Measurements from ENCODE around the gene SYCP2L.

- TF ChIP-seq, protein P1, sequence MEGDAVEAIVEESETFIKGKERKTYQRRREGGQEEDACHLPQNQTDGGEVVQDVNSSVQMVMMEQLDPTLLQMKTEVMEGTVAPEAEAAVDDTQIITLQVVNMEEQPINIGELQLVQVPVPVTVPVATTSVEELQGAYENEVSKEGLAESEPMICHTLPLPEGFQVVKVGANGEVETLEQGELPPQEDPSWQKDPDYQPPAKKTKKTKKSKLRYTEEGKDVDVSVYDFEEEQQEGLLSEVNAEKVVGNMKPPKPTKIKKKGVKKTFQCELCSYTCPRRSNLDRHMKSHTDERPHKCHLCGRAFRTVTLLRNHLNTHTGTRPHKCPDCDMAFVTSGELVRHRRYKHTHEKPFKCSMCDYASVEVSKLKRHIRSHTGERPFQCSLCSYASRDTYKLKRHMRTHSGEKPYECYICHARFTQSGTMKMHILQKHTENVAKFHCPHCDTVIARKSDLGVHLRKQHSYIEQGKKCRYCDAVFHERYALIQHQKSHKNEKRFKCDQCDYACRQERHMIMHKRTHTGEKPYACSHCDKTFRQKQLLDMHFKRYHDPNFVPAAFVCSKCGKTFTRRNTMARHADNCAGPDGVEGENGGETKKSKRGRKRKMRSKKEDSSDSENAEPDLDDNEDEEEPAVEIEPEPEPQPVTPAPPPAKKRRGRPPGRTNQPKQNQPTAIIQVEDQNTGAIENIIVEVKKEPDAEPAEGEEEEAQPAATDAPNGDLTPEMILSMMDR (IDR thresholded peaks at IDR 0.05) = no peak
- TF ChIP-seq EZH2phosphoT487 (IDR thresholded peaks at IDR 0.05) = no peak
Measured at GRCh38 chr6:10891960-10892359, 5.1 kb downstream of the SYCP2L start.

Measured in neural progenitor cell (in vitro differentiated cells).